Measurements from ENCODE around the gene TBCEL.
"Not testable (repeated sequence)": the region's sequence is repeated elsewhere in the genome, so short reads cannot be mapped to it uniquely, and the experiment has no call there.

TBCEL gene

GRCh38 chr11:121110871-121111724, 87.2 kb downstream of the TBCEL start:
- Histone ChIP-seq H3K23ac (ENCODE audit: low read length in 2 of 2) (no peak overlapping the region), H3K79me1 (replicated peaks; ENCODE audit: low read length, poor library complexity, severe bottlenecking) (no peaks in the 10 kb centered on the region), H2AK5ac (ENCODE audit: low read length, severe bottlenecking) (no peak overlapping the region), H3K9ac (ENCODE audit: low read length) (no peak overlapping the region), H2BK12ac (ENCODE audit: low read length in 2 of 2) (no peak overlapping the region), H4K91ac (ENCODE audit: low read length) (no peak overlapping the region), H3K4ac (ENCODE audit: low read depth in 1 of 2, low read length in 2 of 2) (no peak overlapping the region), H3K14ac (ENCODE audit: low read length in 2 of 2) (no peak overlapping the region), H3K4me1 (ENCODE audit: control insufficient read depth, insufficient read depth, low read depth, low read length) (no peaks in the 10 kb centered on the region), H3K4me2 (ENCODE audit: low read length, poor library complexity, severe bottlenecking) (no peak overlapping the region), H2BK15ac (ENCODE audit: low read depth, poor library complexity, severe bottlenecking) (no peak overlapping the region), H3K36me3 (ENCODE audit: control insufficient read depth in 1 of 2, insufficient read depth in 2 of 2, low read depth in 1 of 2, low read length in 2 of 2) (no peaks in the 10 kb centered on the region), H2AFZ (ENCODE audit: low read depth, low read length) (no peak overlapping the region), H2BK5ac (ENCODE audit: low read depth, low read length, poor library complexity, severe bottlenecking) (no peak overlapping the region), H3K9me3 (ENCODE audit: control insufficient read depth, low read length) (no peaks in the 10 kb centered on the region), H3K27me3 (ENCODE audit: control insufficient read depth in 1 of 2, insufficient read depth in 1 of 2, low read length in 2 of 2) (peaks cover 19 to 33% of the 10 kb centered on the region in 2 experiments), H3K4me3 (ENCODE audit: insufficient read depth in 1 of 2, low read depth in 1 of 2, low read length in 2 of 2) (no peak overlapping the region), H3K27ac (ENCODE audit: low read length, poor library complexity, severe bottlenecking) (no peak overlapping the region), H2BK120ac (ENCODE audit: low read depth, low read length) (no peak overlapping the region), H3K18ac (ENCODE audit: low read depth in 1 of 2, low read length in 2 of 2) (no peak overlapping the region), H4K8ac (ENCODE audit: low read length) (no peak overlapping the region)
- DNase-seq = no peak
- 83% methylated on average over 7 of the region's 10 CpGs for WGBS

GRCh38 chr11:121112498-121113455, 88.9 kb downstream of the TBCEL start:
- no peak overlapping the region for H3K4me2 ChIP-seq (ENCODE audit: low read length, poor library complexity, severe bottlenecking)
- no peak overlapping the region for H3K4ac ChIP-seq (ENCODE audit: low read depth in 1 of 2, low read length in 2 of 2)
- H3K23ac ChIP-seq (ENCODE audit: low read length in 2 of 2) = no peak overlapping the region
- H3K27ac ChIP-seq (ENCODE audit: low read length, poor library complexity, severe bottlenecking) = no peak overlapping the region
- no peaks in the 10 kb centered on the region for H3K4me1 ChIP-seq (ENCODE audit: control insufficient read depth, insufficient read depth, low read depth, low read length)
- H4K8ac ChIP-seq (ENCODE audit: low read length) = no peak overlapping the region
- H3K14ac ChIP-seq (ENCODE audit: low read length in 2 of 2) = peak overlapping the region in 1 of 2 experiments; percentile 1
- no peak overlapping the region for H2BK5ac ChIP-seq (ENCODE audit: low read depth, low read length, poor library complexity, severe bottlenecking)
- peak overlapping the region; percentile 49 for H2AFZ ChIP-seq (ENCODE audit: low read depth, low read length)
- H2BK12ac ChIP-seq (ENCODE audit: low read length in 2 of 2) = no peak overlapping the region
- peak; percentile 84 for DNase-seq
- no peak overlapping the region for H3K9ac ChIP-seq (ENCODE audit: low read length)
- no peaks in the 10 kb centered on the region for H3K9me3 ChIP-seq (ENCODE audit: control insufficient read depth, low read length)
- H4K91ac ChIP-seq (ENCODE audit: low read length) = no peak overlapping the region
- no peaks in the 10 kb centered on the region for H3K79me1 ChIP-seq (replicated peaks; ENCODE audit: low read length, poor library complexity, severe bottlenecking)
- peak overlapping the region in 1 of 2 experiments; percentile 11 for H3K18ac ChIP-seq (ENCODE audit: low read depth in 1 of 2, low read length in 2 of 2)
- no peak overlapping the region for H2AK5ac ChIP-seq (ENCODE audit: low read length, severe bottlenecking)
- no peak overlapping the region for H2BK120ac ChIP-seq (ENCODE audit: low read depth, low read length)
- H3K27me3 ChIP-seq (ENCODE audit: control insufficient read depth in 1 of 2, insufficient read depth in 1 of 2, low read length in 2 of 2) = peaks cover 19 to 29% of the 10 kb centered on the region in 2 experiments
- no peak overlapping the region for H3K4me3 ChIP-seq (ENCODE audit: insufficient read depth in 1 of 2, low read depth in 1 of 2, low read length in 2 of 2)
- 58% methylated on average over 32 of the region's 32 CpGs for WGBS
- no peak overlapping the region for H2BK15ac ChIP-seq (ENCODE audit: low read depth, poor library complexity, severe bottlenecking)
- no peaks in the 10 kb centered on the region for H3K36me3 ChIP-seq (ENCODE audit: control insufficient read depth in 1 of 2, insufficient read depth in 2 of 2, low read depth in 1 of 2, low read length in 2 of 2)

GRCh38 chr11:121113611-121114010, 89.7 kb downstream of the TBCEL start:
- Histone ChIP-seq H4K8ac (ENCODE audit: low read length) (no peak overlapping the region), H3K23ac (ENCODE audit: low read length in 2 of 2) (no peak overlapping the region), H3K27ac (ENCODE audit: low read length, poor library complexity, severe bottlenecking) (no peak overlapping the region), H3K9ac (ENCODE audit: low read length) (no peak overlapping the region), H3K9me3 (ENCODE audit: control insufficient read depth, low read length) (no peaks in the 10 kb centered on the region), H3K14ac (ENCODE audit: low read length in 2 of 2) (no peak overlapping the region), H2BK120ac (ENCODE audit: low read depth, low read length) (no peak overlapping the region), H2BK5ac (ENCODE audit: low read depth, low read length, poor library complexity, severe bottlenecking) (no peak overlapping the region), H3K18ac (ENCODE audit: low read depth in 1 of 2, low read length in 2 of 2) (no peak overlapping the region), H2AFZ (ENCODE audit: low read depth, low read length) (no peak overlapping the region), H3K4me2 (ENCODE audit: low read length, poor library complexity, severe bottlenecking) (no peak overlapping the region), H3K4me3 (ENCODE audit: insufficient read depth in 1 of 2, low read depth in 1 of 2, low read length in 2 of 2) (no peak overlapping the region), H3K79me1 (replicated peaks; ENCODE audit: low read length, poor library complexity, severe bottlenecking) (no peaks in the 10 kb centered on the region), H3K4me1 (ENCODE audit: control insufficient read depth, insufficient read depth, low read depth, low read length) (no peaks in the 10 kb centered on the region), H3K4ac (ENCODE audit: low read depth in 1 of 2, low read length in 2 of 2) (no peak overlapping the region), H2AK5ac (ENCODE audit: low read length, severe bottlenecking) (no peak overlapping the region), H2BK12ac (ENCODE audit: low read length in 2 of 2) (no peak overlapping the region), H3K36me3 (ENCODE audit: control insufficient read depth in 1 of 2, insufficient read depth in 2 of 2, low read depth in 1 of 2, low read length in 2 of 2) (no peaks in the 10 kb centered on the region), H3K27me3 (ENCODE audit: control insufficient read depth in 1 of 2, insufficient read depth in 1 of 2, low read length in 2 of 2) (peaks cover 23 to 29% of the 10 kb centered on the region in 2 experiments), H2BK15ac (ENCODE audit: low read depth, poor library complexity, severe bottlenecking) (no peak overlapping the region), H4K91ac (ENCODE audit: low read length) (no peak overlapping the region)
- WGBS = 79% methylated on average over 9 of the region's 9 CpGs
- no peak for DNase-seq

- H2AFZ ChIP-seq (ENCODE audit: low read depth, low read length); H3K36me3 ChIP-seq (ENCODE audit: control insufficient read depth in 1 of 2, insufficient read depth in 2 of 2, low read depth in 1 of 2, low read length in 2 of 2); H3K14ac ChIP-seq (ENCODE audit: low read length in 2 of 2); H3K9ac ChIP-seq (ENCODE audit: low read length); H3K4ac ChIP-seq (ENCODE audit: low read depth in 1 of 2, low read length in 2 of 2); DNase-seq; H2BK12ac ChIP-seq (ENCODE audit: low read length in 2 of 2); H2AK5ac ChIP-seq (ENCODE audit: low read length, severe bottlenecking); H2BK5ac ChIP-seq (ENCODE audit: low read depth, low read length, poor library complexity, severe bottlenecking); H2BK120ac ChIP-seq (ENCODE audit: low read depth, low read length); H3K27ac ChIP-seq (ENCODE audit: low read length, poor library complexity, severe bottlenecking); H4K91ac ChIP-seq (ENCODE audit: low read length); H3K79me1 ChIP-seq (replicated peaks; ENCODE audit: low read length, poor library complexity, severe bottlenecking); H3K4me2 ChIP-seq (ENCODE audit: low read length, poor library complexity, severe bottlenecking); H3K4me1 ChIP-seq (ENCODE audit: control insufficient read depth, insufficient read depth, low read depth, low read length); H3K9me3 ChIP-seq (ENCODE audit: control insufficient read depth, low read length); H3K4me3 ChIP-seq (ENCODE audit: insufficient read depth in 1 of 2, low read depth in 1 of 2, low read length in 2 of 2); H3K18ac ChIP-seq (ENCODE audit: low read depth in 1 of 2, low read length in 2 of 2); H3K23ac ChIP-seq (ENCODE audit: low read length in 2 of 2); H2BK15ac ChIP-seq (ENCODE audit: low read depth, poor library complexity, severe bottlenecking); H4K8ac ChIP-seq (ENCODE audit: low read length): not testable (repeated sequence)
- H3K27me3 ChIP-seq (ENCODE audit: control insufficient read depth in 1 of 2, insufficient read depth in 1 of 2, low read length in 2 of 2) = peaks cover 22 to 23% of the 10 kb centered on the region in 2 experiments
- WGBS = 53% methylated on average over 1 of the region's 1 CpG
Measured at GRCh38 chr11:121115024-121115423, 91.1 kb downstream of the TBCEL start.
